Iris pigment epithelial cell (primary cell): ENCODE results near the gene FAM50B.
"Not testable (repeated sequence)": the region's sequence is repeated elsewhere in the genome, so short reads cannot be mapped to it uniquely, and the experiment has no call there.

ENCODE experiments used
- DNase-seq: peaks from one replicate; pipeline ENCODE4 v3.0.0-alpha.2; 2011; ENCODE audit warnings: low read depth

FAM50B gene

DNA sequence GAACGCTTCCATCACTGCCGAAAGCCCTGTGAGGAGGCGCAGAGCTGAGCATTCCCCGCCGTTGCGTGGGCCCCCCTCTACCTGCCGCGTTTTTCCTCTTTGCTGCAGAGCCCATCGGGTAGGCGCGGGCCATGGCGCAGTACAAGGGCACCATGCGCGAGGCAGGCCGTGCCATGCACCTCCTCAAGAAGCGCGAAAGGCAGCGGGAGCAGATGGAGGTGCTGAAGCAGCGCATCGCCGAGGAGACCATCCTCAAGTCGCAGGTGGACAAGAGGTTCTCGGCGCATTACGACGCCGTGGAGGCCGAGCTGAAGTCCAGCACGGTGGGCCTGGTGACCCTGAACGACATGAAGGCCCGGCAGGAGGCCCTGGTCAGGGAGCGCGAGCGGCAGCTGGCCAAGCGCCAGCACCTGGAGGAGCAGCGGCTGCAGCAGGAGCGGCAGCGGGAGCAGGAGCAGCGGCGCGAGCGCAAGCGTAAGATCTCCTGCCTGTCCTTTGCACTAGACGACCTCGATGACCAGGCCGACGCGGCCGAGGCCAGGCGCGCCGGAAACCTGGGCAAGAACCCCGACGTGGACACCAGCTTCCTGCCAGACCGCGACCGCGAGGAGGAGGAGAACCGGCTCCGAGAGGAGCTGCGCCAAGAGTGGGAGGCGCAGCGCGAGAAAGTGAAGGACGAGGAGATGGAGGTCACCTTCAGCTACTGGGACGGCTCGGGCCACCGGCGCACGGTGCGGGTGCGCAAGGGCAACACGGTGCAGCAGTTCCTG is 693 bp downstream of the FAM50B start:
- peak; percentile 9 for DNase-seq

DNA sequence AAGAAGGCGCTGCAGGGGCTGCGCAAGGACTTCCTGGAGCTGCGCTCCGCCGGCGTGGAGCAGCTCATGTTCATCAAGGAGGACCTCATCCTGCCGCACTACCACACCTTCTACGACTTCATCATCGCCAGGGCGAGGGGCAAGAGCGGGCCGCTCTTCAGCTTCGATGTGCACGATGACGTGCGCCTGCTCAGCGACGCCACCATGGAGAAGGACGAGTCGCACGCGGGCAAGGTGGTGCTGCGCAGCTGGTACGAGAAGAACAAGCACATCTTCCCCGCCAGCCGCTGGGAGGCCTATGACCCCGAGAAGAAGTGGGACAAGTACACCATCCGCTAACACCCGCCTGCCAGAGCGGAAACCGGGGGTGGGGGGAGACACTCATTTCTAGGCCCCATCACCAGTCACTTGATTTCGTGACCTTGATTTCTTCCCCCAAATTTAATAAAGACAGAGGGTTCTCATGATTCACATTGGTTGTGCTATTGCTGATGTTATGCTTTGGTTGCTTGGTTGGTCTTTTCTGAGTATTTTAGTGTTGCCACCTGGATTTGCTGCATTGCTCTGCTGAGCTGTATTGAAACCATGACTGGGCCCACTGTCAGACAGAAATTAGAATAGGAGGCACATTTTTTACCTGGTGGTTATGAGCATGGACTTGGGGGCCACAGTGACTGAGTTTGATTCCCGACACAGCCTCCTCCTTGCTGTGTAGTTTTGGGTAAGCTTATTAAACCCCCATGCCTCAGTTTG is 1.5 kb downstream of the FAM50B start:
- DNase-seq, result no peak

DNA sequence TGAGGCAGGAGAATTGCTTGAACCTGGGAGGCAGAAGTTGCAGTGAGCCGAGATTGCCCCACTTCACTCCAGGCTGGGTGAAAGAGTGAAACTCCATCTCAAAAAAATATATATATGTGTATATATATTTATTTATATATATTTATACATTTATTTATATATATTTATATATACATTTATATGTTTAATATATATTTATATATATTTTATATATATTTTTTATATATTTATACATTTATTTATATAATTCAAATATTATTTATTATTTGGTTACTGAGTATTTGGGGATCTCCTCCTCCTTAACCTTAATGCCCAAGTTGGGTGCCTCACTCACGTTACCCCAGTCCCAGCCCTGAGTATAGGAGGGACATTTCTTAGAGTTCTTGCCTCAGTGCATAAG is 2.7 kb downstream of the FAM50B start:
- no peak for DNase-seq

GRCh38 chr6:3852391-3852790 is 3.2 kb downstream of the FAM50B start:
- DNase-seq, result no peak

DNA sequence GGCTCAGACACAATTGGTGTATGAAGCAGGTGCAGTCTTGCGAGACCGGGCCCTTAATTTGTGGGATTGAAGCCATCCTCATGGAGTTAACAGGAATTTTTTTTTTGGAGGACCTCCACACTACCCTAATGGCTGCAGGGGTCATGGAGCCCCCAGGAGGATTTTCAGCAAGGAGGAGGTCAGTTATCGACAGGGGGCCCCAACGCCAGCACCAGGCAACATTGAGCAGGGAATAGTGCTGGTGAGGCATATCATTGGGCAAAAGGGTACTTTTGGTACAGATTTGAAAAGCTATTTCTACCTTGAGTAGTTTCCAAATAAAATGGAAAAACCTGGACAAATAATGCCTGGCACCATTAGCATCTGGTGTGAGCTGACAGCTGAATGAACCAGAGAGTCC is 6.7 kb downstream of the FAM50B start:
- no peak for DNase-seq

DNA sequence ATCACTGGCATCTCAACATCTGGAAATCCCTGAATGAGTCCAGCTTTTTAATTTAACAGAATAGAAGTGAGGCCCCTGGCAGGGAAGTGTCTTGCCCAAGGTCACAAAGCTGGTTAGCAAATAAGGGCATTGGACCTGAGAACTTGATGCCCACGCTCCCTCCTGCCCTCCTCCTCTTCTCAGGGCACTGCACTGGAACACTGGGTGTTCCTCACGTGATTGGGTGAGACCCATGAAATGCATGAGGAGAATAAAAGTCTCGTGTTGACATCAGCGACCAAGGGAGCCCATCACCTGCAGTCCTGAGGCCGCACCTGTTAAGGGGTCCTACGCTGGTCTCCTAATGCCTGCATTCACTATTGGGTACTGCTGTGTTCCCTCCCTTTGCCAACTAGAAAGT is 7.4 kb downstream of the FAM50B start:
- DNase-seq, result no peak

GRCh38 chr6:3857468-3858456 is 8.6 kb downstream of the FAM50B start:
- DNase-seq, result no peak

DNA sequence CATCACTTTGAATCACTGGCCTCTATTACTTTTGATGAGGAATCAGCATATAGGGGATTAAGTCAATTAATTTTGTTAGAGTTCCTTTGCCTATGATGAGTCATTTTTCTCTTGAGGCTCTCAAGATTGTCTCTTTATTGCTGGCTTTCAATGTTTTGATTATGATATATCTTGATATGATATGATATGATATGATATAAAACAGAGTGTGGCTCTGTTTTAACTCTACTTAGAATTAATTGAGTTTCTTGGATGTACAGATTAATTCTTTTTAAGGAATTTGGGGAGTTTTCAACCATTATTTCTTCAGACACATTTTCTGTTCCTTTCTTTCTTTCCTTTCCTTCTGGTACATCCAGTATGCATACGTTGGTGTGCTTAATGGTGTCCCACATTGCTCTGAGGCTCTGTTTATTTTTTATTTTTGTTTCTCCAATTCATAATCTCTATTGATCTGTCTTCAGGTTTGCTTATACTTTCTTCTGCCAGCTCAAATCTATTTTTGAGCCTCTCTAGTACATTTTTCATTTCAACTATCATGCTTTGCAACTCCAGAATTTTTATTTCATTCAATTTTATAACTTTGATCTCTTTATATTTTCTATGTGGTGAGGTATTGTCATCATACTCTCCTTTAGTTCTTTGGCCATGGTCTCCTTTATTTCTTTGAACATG is 10.8 kb downstream of the FAM50B start:
- no peak for DNase-seq

GRCh38 chr6:3861424-3861823 is 12.3 kb downstream of the FAM50B start:
- no peak for DNase-seq

GRCh38 chr6:3862038-3862437 is 12.9 kb downstream of the FAM50B start:
- no peak for DNase-seq

DNA sequence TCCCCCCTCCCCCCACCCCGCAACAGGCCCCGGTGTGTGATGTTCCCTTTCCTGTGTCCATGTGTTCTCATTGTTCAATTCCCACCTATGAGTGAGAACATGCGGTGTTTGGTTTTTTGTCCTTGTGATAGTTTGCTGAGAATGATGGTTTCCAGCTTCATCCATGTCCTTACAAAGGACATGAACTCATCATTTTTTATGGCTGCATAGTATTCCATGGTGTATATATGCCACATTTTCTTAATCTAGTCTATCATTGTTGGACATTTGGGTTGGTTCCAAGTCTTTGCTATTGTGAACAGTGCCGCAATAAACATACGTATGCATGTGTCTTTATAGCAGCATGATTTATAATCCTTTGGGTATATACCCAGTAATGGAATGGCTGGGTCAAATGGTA is 14.1 kb downstream of the FAM50B start:
- DNase-seq, result not testable (repeated sequence)

DNA sequence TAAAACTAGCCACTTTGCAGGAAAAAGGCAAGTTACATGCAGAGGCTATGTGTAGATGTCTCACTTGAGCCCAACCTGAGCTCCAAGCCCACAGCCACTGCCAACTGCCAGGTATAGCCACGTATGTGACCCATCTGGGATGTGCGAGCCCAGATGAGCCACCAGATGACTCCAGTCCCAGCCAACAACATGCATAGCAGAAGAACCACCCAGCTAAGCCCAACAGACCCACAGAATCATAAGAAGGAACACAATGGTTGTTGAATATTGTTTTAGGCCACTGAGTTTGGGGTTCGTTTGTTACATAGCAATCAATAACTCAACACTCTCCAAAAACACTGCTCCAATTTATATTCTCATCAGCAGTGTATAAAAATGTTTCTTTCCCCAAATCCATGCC is 16.3 kb downstream of the FAM50B start:
- DNase-seq, result no peak

GRCh38 chr6:3867641-3868502 is 18.7 kb downstream of the FAM50B start:
- peak; percentile 63 for DNase-seq

GRCh38 chr6:3868544-3868943 is 19.4 kb downstream of the FAM50B start:
- DNase-seq, result no peak

DNA sequence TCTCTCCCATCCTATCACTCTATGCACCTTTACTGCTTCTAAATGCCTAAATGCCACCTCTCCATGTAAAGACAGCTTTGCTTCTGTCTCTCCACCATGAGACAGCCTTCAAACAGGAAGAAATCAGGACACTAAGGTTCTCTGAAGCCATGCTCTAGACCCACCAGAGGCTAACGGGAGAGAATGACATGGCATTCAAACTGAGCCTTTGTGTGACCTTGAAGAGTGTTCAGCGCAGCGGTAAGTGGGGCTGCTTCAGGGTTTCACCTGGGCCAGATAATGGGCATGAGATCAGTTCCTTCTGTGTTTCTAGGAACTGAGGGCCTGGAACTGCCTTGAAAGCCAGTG is 20.1 kb downstream of the FAM50B start:
- no peak for DNase-seq

DNA sequence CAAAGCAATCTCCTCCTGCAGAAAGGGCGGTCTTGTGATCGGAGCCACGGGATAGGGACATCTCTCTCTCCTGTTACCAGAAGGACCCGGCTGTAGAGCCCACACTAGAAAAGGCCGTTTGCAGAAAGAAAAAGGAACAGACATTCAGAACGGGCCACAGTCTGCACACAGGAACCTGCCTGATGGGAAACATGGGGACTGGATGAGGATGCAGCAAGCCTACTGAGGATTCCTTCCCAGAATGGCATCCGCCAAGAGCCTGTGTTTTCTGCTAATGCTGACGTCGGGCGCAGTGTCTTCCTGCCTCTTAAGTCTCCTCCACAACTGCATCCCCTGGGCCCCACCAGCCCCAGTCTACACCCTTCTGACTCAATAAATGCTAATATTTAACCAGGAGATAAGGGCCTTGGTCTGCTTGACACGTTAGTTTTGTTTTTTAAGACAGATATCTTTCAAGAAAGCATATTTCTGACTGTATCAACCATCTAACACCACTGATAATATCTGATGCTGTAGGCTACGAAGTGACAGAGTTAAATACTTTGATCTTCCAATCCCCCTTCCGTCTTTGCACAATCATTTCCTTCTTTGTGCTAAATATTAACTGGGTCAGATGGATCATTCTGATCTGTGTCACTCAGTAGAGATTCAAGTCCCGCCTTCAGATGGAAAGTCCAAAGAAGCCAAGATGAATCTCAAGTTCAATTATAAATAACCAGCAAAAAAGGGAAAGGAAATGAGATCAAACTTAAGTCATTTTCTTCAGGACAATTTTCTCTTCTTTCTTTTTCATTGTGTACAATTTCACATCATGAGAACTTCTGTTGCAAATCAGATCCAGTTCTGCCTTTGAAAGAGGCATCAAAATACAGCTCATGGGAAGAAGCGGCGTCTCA is 20.7 kb downstream of the FAM50B start:
- no peak for DNase-seq

DNA sequence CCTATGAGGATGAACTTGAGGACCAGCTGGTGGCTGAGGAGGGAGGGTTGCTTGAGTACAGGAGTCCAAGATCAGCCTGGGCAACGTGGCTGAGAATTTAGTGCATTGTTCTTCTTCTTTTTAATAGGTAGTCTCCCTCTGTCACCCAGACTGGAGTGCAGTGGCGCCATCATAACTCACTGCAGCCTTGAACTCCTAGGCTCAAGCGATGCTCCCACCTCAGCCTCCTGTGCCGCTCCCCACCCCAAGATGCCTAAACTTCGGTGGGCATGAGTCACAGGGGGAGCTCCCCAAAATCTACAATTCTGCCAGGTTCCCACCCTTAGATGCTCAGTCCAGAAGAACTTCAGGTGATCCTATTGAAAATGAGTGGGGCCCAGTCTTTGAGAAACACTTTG is 21.4 kb downstream of the FAM50B start:
- no peak for DNase-seq

GRCh38 chr6:3871515-3871914 is 22.3 kb downstream of the FAM50B start:
- no peak for DNase-seq

DNA sequence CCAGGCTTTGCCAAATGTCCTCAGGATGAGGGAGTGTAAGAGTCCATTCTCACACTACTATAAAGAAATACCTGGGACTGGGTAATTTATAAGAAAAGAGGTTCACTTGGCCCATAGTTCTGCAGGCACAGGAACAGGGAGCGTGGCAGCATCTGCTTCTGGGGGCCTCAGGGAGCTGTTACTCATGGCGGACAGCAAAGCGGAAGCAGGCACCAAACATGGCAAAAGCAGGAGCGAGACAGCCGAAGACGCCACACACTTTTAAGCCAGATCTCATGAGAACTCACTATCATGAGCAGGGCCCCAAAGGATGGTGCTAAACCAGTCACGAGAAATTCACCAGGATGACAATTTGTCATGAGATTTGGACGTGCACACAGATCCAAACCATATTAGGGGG is 22.8 kb downstream of the FAM50B start:
- DNase-seq, result no peak

- no peak for DNase-seq
Measured at GRCh38 chr6:3872370-3872854, 23.2 kb downstream of the FAM50B start.
